ENCODE results near the gene ANAPC7.
A peak's percentile ranks its signal among the peaks of the same experiment; 100 is the strongest.
"Not testable (repeated sequence)": the region's sequence is repeated elsewhere in the genome, so short reads cannot be mapped to it uniquely, and the experiment has no call there.

Gene ANAPC7

DNA sequence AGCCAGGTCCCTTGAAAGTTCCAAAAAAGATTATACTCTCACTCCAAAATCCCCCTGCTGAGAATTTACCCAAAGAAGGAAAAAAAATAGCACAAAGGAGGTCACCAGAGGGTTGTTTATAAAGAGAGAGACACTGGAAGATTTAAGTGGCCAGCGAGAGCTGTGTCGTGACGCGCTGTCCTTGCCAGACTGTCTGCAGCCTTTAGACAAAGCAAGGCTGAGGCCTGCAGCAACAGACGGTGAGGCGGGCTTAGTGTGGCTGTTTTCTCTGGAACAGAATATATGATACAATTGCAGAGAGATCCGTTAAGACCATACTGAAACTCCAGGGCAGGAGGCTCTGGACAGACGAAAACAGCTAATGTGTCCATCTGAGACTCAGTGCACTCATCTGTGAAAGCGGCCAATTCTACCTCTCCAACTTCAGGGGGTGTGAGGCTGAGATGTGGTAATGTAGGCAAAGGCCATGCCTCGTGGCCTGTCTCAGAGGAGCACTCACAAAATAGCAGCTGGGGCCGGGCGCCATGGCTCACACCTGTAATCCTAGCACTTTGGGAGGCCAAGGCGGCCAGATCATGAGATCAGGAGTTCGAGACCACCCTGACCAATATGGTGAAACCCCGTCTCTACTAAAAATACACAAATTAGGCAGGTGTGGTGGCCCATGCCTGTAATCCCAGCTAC is 36.2 kb downstream of the ANAPC7 start:
- H3K9me3 Mint-ChIP-seq, result no peaks in the 10 kb centered on the region
- H3K4me1 Mint-ChIP-seq, result peaks cover 5% of the 10 kb centered on the region
- H3K4me3 Mint-ChIP-seq, result no peak overlapping the region
- H3K27ac Mint-ChIP-seq, result no peak overlapping the region
- no peaks in the 10 kb centered on the region for H3K27me3 Mint-ChIP-seq
- DNase-seq (ENCODE audit: low spot score in 2 of 2) (no peak), ATAC-seq (ENCODE audit: low read depth) (no peak)
- no peaks in the 10 kb centered on the region for H3K36me3 Mint-ChIP-seq

DNA sequence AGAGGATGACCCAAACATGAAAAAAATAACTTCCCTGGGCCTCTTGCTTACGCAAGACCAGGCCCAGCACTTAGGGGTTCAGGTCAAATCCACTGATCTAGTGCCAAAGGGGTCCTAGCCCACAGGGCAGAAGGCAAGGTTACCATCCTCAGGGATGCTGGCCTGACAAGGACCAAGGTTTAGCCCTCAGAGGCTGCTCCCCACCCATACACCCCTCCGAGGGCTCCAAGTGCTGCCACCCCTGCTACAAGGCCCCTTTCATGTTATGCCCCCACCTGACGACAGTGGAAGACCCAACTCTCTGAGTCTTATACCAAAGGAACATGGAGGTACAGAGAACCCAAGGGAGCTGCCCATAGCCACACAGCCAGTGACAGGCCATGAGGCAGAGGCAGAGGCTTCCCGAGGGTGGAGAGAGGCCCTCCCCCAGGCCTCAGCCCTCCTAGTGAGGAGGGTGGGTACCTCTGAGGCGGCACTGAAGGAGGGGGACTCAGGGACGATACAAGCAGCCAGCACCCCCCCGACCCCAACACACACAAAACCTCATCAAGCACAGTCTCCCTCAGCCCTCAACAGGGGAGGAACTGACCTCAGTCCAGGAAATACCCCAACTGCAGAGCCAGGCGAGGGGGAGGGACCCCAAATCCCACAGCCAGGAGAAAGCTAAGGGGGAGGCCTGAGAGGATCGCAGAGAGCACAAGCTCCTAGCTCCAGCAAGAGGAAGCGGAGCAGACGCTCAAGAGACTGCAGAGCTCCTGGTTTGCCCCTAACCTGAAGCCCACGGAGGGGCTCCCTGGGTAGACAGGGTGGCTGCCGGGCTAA is 37.0 kb downstream of the ANAPC7 start:
- H3K27me3 Mint-ChIP-seq, result no peaks in the 10 kb centered on the region
- ATAC-seq (ENCODE audit: low read depth) (no peak), DNase-seq (ENCODE audit: low spot score in 2 of 2) (no peak)
- H3K4me1 Mint-ChIP-seq, result peaks cover 3% of the 10 kb centered on the region
- no peak overlapping the region for H3K27ac Mint-ChIP-seq
- H3K36me3 Mint-ChIP-seq, result no peaks in the 10 kb centered on the region
- no peaks in the 10 kb centered on the region for H3K9me3 Mint-ChIP-seq
- no peak overlapping the region for H3K4me3 Mint-ChIP-seq

DNA sequence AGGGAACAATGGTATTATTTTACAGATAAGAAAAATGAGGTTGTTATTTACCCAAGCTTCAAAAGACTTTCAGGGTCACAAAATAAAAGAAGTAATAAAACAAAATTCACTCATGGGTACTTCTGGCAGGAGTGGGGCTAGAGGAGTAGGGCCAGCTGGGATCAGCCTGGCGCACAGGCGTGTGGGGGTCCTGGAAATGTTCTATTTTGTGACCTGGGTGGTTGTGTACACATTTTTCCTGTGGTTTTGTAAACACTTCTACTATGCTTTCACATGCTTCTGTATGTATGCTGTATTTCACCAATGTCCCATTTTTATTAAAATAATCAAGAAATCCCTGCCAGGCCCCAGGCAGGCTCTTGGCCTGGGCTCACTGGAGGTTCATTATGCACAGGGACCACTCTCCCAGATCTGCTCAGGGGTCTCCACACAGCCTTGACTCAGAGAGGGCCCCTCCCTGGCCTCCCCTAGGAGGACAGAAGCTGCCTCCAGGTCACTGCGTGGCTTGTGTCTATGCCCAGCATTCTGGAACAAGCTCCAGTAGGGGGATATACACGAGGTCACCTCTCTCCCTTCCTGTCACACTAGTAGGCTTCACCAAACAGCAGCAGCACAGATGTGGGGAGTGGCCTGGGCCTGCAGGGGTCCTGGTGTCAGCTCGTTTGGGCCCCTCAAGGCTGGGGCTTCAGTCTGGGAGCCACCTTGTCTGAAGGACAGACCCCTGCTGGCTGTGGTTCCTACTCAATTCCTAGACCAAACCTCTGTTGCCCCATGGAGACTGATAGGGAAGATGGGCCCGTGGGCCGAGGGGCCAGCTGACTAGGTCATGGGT is 37.8 kb downstream of the ANAPC7 start:
- Mint-ChIP-seq H3K4me3 (no peak overlapping the region), H3K9me3 (no peaks in the 10 kb centered on the region), H3K27me3 (no peaks in the 10 kb centered on the region), H3K36me3 (no peaks in the 10 kb centered on the region), H3K4me1 (peaks cover 2% of the 10 kb centered on the region), H3K27ac (no peak overlapping the region)
- ATAC-seq (ENCODE audit: low read depth) (no peak), DNase-seq (ENCODE audit: low spot score in 2 of 2) (no peak)

DNA sequence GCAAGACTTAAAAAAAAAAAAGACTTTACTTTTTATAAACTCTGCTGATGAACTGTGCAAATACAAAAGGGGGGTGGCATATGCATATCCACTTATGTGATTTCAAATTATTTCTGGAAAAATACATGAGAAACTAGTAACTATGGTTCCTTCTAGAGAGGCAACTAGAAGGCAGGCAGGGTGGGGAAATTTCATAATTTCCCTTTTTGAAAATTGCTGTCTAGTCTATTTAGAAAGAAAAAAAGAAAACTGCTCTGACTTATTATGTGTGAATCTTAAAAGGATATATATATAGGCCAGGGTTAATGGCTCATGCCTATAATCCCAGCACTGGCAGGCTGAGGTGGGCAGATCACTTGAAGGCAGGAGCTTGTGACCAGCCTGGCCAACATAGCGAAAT is 42.3 kb downstream of the ANAPC7 start:
- DNase-seq (ENCODE audit: low spot score in 2 of 2) (no peak), ATAC-seq (ENCODE audit: low read depth) (no peak)
- Mint-ChIP-seq H3K9me3 (no peaks in the 10 kb centered on the region), H3K27me3 (no peaks in the 10 kb centered on the region), H3K27ac (no peak overlapping the region), H3K4me3 (no peak overlapping the region), H3K36me3 (no peaks in the 10 kb centered on the region), H3K4me1 (no peaks in the 10 kb centered on the region)

DNA sequence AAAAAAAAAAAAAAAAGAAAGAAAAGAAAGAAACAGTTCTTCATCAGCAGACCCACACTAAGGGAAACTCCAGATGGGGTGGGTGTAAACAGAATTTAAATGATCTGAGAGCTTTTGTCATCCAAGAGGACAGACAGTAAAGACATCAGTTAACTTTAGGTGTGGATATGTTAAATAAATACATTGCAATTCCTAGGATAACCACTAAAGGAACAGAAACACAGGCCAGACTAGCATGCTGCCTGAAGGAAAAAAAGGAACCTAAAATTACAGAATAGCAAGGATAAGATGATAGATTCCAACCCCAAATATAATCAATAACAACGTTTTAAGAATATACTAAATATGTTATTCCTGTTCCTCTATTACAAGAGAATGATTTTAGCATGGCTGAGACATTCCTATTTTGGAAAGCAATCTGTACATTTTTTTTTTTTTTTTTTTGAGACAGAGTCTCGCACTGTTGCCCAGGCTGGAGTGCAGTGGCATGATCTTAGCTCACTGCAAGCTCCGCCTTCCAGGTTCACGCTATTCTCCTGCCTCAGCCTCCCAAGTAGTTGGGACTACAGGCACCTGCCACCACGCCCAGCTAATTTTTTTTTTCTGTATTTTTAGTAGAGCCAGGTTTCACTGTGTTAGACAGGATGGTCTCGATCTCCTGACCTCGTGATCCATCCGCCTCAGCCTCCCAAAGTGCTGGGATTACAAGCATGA is 45.0 kb downstream of the ANAPC7 start:
- not testable (repeated sequence) for H3K27ac Mint-ChIP-seq; H3K36me3 Mint-ChIP-seq; H3K4me3 Mint-ChIP-seq; DNase-seq (ENCODE audit: low spot score in 2 of 2); H3K27me3 Mint-ChIP-seq; H3K4me1 Mint-ChIP-seq; H3K9me3 Mint-ChIP-seq
- ATAC-seq (ENCODE audit: low read depth), result peak; percentile 42

DNA sequence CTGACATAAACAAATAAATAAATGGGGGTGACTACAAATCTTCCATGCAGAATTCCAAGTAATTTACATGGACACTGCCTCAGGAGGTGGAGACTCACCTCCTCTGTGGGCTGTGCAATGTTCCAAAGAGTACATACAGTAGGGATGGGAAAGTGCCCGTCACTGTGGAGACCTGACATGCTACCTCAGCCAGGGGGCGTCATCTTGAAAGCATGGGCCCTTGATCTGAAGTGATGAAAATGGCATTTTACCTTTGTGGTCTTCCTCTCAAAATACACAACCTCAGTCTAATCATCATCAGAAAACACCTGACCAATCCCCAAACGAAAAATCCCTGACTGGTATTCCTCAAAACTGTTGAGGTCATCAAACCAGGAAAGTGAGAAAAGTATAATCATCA is 48.4 kb downstream of the ANAPC7 start:
- DNase-seq (ENCODE audit: low spot score in 2 of 2), result peak in 1 of 2 donors; percentile 21
- H3K9me3 Mint-ChIP-seq, result no peaks in the 10 kb centered on the region
- peak; percentile 64 for ATAC-seq (ENCODE audit: low read depth)
- no peak overlapping the region for H3K4me3 Mint-ChIP-seq
- H3K4me1 Mint-ChIP-seq, result peaks cover 11% of the 10 kb centered on the region
- no peaks in the 10 kb centered on the region for H3K27me3 Mint-ChIP-seq
- H3K36me3 Mint-ChIP-seq, result peaks cover 1% of the 10 kb centered on the region
- H3K27ac Mint-ChIP-seq, result no peak overlapping the region

DNA sequence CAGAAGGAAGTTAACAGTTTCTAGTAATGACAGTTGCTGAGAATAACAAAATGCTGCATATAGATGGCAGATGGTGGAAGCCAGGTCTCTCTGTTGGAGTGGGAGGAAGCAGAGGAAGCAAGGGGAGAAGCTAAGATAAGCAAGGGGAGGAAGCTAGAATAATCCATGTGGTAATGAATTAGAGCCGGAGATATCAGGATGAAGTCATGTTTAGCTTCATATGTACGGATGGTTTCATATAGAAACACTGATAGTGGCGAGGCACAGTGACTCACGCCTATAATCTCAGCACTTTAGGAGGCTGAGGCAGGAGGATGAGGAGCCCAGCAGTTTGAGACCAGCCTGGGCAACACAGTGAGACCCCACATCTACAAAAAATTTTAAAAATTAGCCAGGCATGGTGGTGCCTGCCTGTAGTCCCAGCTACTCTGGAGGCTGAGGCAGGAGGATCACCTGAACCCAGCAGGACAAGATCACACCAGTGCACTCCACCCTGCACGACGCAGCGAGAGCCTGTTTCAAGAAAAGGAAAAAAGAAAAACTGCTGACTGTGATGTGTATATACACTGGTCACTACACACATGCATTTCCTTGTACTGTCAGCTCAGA is 49.2 kb downstream of the ANAPC7 start:
- Mint-ChIP-seq H3K4me3 (no peak overlapping the region), H3K9me3 (no peaks in the 10 kb centered on the region), H3K27ac (no peak overlapping the region), H3K36me3 (peaks cover 5% of the 10 kb centered on the region), H3K27me3 (no peaks in the 10 kb centered on the region), H3K4me1 (peaks cover 11% of the 10 kb centered on the region)
- DNase-seq (ENCODE audit: low spot score in 2 of 2) (no peak), ATAC-seq (ENCODE audit: low read depth) (no peak)

DNA sequence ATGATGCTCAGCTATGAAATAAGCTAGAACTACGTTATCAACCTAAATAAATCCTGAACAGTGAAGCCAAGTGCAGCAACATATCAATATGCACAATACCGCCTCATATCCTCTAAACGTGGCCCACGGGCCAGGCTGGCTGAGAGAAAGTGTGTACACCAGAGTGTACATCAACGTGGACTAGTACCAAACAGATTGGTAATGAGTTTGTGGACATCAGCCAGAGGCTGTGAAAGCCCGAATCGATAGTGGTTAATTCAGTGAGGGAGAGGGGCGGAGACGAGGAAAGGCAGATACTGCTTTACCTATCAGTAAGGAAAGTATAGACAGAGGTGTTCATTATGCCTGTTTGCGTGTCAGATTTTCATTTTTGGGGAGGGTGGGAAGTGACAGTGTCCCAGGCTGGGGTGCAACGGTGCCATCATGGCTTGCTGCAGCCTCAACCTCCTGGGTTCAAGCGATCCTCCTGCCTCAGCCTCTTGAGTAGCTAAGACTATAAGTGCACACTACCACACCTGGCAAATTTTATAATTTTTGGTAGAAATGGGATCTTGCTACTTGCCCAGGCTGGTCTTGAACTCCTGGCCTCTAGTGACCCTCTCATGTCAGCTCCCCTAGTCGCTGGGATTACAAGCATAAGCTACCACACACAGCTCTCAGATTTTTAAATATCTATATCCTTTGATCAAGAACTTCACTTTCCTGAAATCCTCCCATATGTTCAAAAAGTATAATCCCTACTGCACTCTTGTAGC is 50.1 kb downstream of the ANAPC7 start:
- no peak for DNase-seq (ENCODE audit: low spot score in 2 of 2)
- ATAC-seq (ENCODE audit: low read depth), result no peak
- Mint-ChIP-seq H3K4me1 (peaks cover 11% of the 10 kb centered on the region), H3K27ac (no peak overlapping the region), H3K4me3 (no peak overlapping the region), H3K9me3 (no peaks in the 10 kb centered on the region), H3K27me3 (no peaks in the 10 kb centered on the region), H3K36me3 (peaks cover 7% of the 10 kb centered on the region)

DNA sequence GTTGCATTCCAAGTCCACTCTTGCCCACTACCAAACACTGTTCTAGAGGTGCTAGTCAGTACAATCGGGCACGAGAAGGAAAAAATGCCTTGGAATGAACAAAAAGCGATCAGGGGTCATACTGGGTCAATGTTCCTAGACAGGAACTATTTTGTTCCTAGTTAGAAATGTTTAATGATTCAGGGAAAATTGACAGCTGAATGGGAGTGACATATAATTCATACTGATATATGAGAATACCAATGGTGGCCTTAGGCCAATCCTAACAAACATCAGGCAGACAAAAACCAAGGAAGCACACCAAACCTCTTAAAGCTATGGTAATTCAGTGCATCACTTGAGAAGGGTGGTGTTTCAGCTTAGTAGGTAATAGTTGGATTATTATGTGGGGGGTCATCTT is 51.1 kb downstream of the ANAPC7 start:
- Mint-ChIP-seq H3K4me3 (no peak overlapping the region), H3K27ac (no peak overlapping the region), H3K9me3 (no peaks in the 10 kb centered on the region), H3K4me1 (peaks cover 11% of the 10 kb centered on the region), H3K36me3 (peaks cover 11% of the 10 kb centered on the region), H3K27me3 (no peaks in the 10 kb centered on the region)
- no peak for ATAC-seq (ENCODE audit: low read depth)
- no peak for DNase-seq (ENCODE audit: low spot score in 2 of 2)

DNA sequence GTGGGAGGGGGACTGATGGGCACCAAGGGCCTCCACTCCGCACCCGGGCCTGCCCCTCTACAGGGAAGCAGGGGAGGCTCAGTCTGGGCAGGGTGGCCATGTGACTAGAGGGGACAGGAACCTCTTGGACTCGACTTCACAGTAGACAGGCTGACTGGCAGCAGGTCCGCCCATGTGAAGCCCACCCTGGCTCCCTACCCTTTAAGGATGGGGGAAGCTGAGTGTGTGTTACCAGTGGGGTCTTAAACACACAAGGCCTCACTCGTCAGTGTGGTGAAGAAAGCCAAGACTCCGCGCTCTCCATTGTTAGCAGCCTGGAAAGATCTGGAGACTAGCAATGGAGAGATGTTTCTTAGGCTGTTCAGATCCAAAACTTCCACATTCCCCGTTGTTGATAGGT is 52.4 kb downstream of the ANAPC7 start:
- no peak overlapping the region for H3K27ac Mint-ChIP-seq
- peaks cover 17% of the 10 kb centered on the region for H3K36me3 Mint-ChIP-seq
- no peak overlapping the region for H3K4me3 Mint-ChIP-seq
- DNase-seq (ENCODE audit: low spot score in 2 of 2) (no peak), ATAC-seq (ENCODE audit: low read depth) (no peak)
- H3K27me3 Mint-ChIP-seq, result no peaks in the 10 kb centered on the region
- H3K9me3 Mint-ChIP-seq, result no peaks in the 10 kb centered on the region
- H3K4me1 Mint-ChIP-seq, result peaks cover 11% of the 10 kb centered on the region

DNA sequence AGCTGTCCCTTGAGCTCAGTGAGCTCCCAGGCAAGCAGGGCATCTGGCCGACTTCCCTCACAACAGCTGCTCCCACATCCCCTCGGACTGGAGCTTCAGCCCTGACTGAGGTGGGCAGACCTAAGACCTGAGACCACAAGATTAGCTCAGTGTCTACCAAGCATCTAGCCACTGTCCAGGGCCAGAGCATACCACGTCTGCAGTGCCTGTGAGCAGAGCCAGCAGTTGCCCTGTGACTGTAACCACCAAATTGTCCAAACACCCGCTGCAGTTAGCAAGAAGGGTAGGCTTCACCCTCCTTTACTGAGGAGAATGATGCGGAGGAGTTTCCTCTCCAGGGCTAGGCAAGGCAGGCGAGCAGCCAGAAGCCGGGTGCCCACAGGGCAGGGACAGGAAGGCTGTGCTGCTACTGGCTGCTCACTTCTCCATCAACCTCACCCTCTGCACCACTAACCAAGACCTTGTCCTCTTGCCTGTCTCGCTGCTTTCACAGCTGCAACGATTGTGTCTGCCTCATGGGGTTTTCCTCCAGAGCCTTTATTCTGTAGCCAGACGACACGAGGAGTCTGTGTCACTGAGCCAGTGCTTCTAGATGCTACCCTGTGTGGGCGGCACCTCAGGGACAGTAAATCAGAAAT is 53.9 kb downstream of the ANAPC7 start:
- Mint-ChIP-seq H3K4me3 (no peak overlapping the region), H3K9me3 (no peaks in the 10 kb centered on the region), H3K27ac (no peak overlapping the region), H3K36me3 (peaks cover 29% of the 10 kb centered on the region), H3K27me3 (no peaks in the 10 kb centered on the region), H3K4me1 (peaks cover 9% of the 10 kb centered on the region)
- no peak for ATAC-seq (ENCODE audit: low read depth)
- DNase-seq (ENCODE audit: low spot score in 2 of 2), result no peak

DNA sequence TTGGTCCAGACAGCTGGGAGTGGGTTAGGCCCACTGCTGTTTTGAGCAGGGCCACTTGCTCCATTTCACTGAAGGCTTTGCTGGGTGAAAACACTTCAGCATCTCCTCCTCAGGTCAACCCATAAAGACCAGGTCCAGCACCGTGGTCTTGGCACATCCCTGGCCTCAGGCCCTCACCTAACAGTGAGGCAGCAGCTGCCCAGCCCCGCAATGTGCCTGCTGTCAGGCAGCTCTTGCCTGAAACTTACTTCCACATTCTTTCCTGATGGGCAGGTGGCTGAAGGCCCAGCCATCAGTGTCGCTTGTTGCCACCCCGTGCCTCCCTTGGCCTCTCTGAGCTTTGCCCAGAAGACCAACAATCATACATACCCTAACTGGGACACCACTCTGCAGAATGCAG is 54.4 kb downstream of the ANAPC7 start:
- H3K4me3 Mint-ChIP-seq, result no peak overlapping the region

More for the DNA sequence above, 54.4 kb downstream of the ANAPC7 start:
- Mint-ChIP-seq H3K27me3 (no peaks in the 10 kb centered on the region), H3K9me3 (no peaks in the 10 kb centered on the region), H3K4me1 (peaks cover 8% of the 10 kb centered on the region), H3K36me3 (peaks cover 33% of the 10 kb centered on the region), H3K27ac (no peak overlapping the region)
- no peak for ATAC-seq (ENCODE audit: low read depth)
- DNase-seq (ENCODE audit: low spot score in 2 of 2), result no peak
